IMR-90 (cell line): Measurements from ENCODE around the gene RASSF10.

Experiments
- CHD1 ChIP-seq: IDR thresholded peaks from 2 replicates; pipeline ENCODE4 v1.6.1; 2012; ENCODE audit warnings: low read depth, low read length, improper control_type of control experiment
- CTCF ChIP-seq: conservative IDR thresholded peaks from 2 replicates; pipeline ENCODE4 v1.5.1; 2012; ENCODE audit warnings: mild to moderate bottlenecking, low read depth, low read length, improper control_type of control experiment
- MAFK ChIP-seq: IDR thresholded peaks from 2 replicates; pipeline ENCODE4 v1.6.1; 2012; ENCODE audit warnings: low read depth, low read length, improper control_type of control experiment
- POLR2A ChIP-seq: IDR thresholded peaks from 2 replicates; pipeline ENCODE4 v1.6.1; 2012; ENCODE audit warnings: mild to moderate bottlenecking, low read depth, low read length
- SMC3 ChIP-seq: fragments of 150-350 bp; IDR thresholded peaks from 2 replicates; pipeline ENCODE4 v1.6.1; 2016; ENCODE audit warnings: low read depth, mild to moderate bottlenecking, antibody characterized with exemption, low read length, moderate library complexity

GRCh38 chr11:13043912-13044628 lies 35.0 kb downstream of the RASSF10 start:
- TF ChIP-seq CHD1 (no peak), POLR2A (no peak), MAFK (no peak), CTCF (no peak), SMC3 (no peak)
